ENCODE measurements around the gene EXOC3L4.

EXOC3L4 gene

GRCh38 chr14:103091041-103091882, 3.3 kb upstream of the EXOC3L4 start:
- DNase-seq, result peak; percentile 33 to 75 (median 69)

GRCh38 chr14:103091883-103092222, 2.7 kb upstream of the EXOC3L4 start:
- no peak for DNase-seq

- DNase-seq, result no peak
Observed at GRCh38 chr14:103093856-103094405, 594 bp upstream of the EXOC3L4 start.

- DNase-seq, result no peak
Observed at GRCh38 chr14:103095210-103095778, 769 bp downstream of the EXOC3L4 start.

GRCh38 chr14:103096387-103096786, 1.9 kb downstream of the EXOC3L4 start:
- DNase-seq, result no peak

- no peak for DNase-seq
Observed at GRCh38 chr14:103097244-103097993, 2.9 kb downstream of the EXOC3L4 start.

- no peak for DNase-seq
Observed at GRCh38 chr14:103097994-103098957, 3.8 kb downstream of the EXOC3L4 start.

- no peak for DNase-seq
Observed at GRCh38 chr14:103099081-103099732, 4.7 kb downstream of the EXOC3L4 start.

- no peak for DNase-seq
Observed at GRCh38 chr14:103099733-103100280, 5.3 kb downstream of the EXOC3L4 start.

- DNase-seq, result no peak
Observed at GRCh38 chr14:103100281-103101121, 6.0 kb downstream of the EXOC3L4 start.

- DNase-seq, result no peak
Observed at GRCh38 chr14:103101257-103101962, 6.9 kb downstream of the EXOC3L4 start.

- no peak for DNase-seq
Observed at GRCh38 chr14:103101963-103102688, 7.6 kb downstream of the EXOC3L4 start.

GRCh38 chr14:103102689-103103260, 8.2 kb downstream of the EXOC3L4 start:
- DNase-seq, result no peak

- DNase-seq, result no peak
Observed at GRCh38 chr14:103103461-103104388, 9.2 kb downstream of the EXOC3L4 start.

- no peak for DNase-seq
Observed at GRCh38 chr14:103104389-103104653, 9.8 kb downstream of the EXOC3L4 start.

- DNase-seq, result peak; percentile 41 to 78 (median 58)
Observed at GRCh38 chr14:103104654-103105452, 10.3 kb downstream of the EXOC3L4 start.

GRCh38 chr14:103105580-103106150, 11.1 kb downstream of the EXOC3L4 start:
- DNase-seq, result peak in 2 of 6 experiments; percentile 10 to 14

Measured in stimulated activated naive CD4-positive, alpha-beta T cell (primary cell).